K562 (cell line): ENCODE data around the gene RGS7. TPM values are rescaled to one million over a fixed set of nuclear protein-coding genes. Genes with fewer than 3 reads are reported as not detected.

Experiments used
- COPS2 ChIP-seq: fragments of 450-650 bp; conservative IDR thresholded peaks from 2 replicates; pipeline ENCODE4 v1.6.1; 2016; ENCODE audit warnings: mild to moderate bottlenecking, moderate library complexity
- ERF ChIP-seq: fragments of 450-650 bp; formaldehyde crosslinking; IDR thresholded peaks from 2 replicates; pipeline ENCODE4 v1.4.0; 2020; ENCODE audit warnings: mild to moderate bottlenecking, mixed read lengths
- MAFF ChIP-seq: IDR thresholded peaks from 2 replicates; pipeline ENCODE4 v1.6.1; 2012; ENCODE audit warnings: low read length, improper control_type of control experiment
- MNT ChIP-seq, 2 experiments: fragments of 450-650 bp; conservative IDR thresholded peaks; 2 replicates each; pipeline ENCODE4 v1.6.1; 2017; ENCODE audit warnings: mild to moderate bottlenecking in 2 of 2, moderate library complexity in 2 of 2
- NBN ChIP-seq: fragments of 450-650 bp; IDR thresholded peaks from 2 replicates; pipeline ENCODE4 v1.6.1; 2016; ENCODE audit warnings: low read depth, mild to moderate bottlenecking
- NR2F6 ChIP-seq: fragments of 450-650 bp; formaldehyde crosslinking; IDR thresholded peaks from 2 replicates; pipeline ENCODE4 v1.4.0; 2020; ENCODE audit warnings: mild to moderate bottlenecking
- SP1 ChIP-seq: sonication (generic); formaldehyde crosslinking; IDR thresholded peaks from 2 replicates; pipeline ENCODE4 v1.8.1; 2022; ENCODE audit warnings: mild to moderate bottlenecking, missing genetic modification reagents
- polyA plus RNA-seq, 8 experiments: library from polyadenylated mRNA; depleted of rRNA in 4 of 8; stranded (reverse) in 5 of 8; unstranded in 3 of 8; fragments of >200 nt; fragmentation: Nextera tagmentation in 2 of 8; fragmentation: Illumina TruSeq in 1 of 8; extraction: Ambion mirVana in 2 of 8; extraction: Trizol in 1 of 8; gene quantifications; 2 replicates each; pipeline versions ENCODE4 v1.2.1 to v1.2.3, GENCODE V29; 2011 to 2014; ENCODE audit warnings: inconsistent platforms in 1 of 8, missing spikeins in 1 of 8
- total RNA-seq, 7 experiments: library from RNA; depleted of rRNA in 6 of 7; stranded (reverse); fragments of >200 nt in 6 of 7; fragmentation: Illumina TruSeq in 2 of 7; extraction: Trizol in 2 of 7; gene quantifications; 2 replicates each; pipeline versions ENCODE4 v1.2.1 to v1.2.3, GENCODE V29; 2011 to 2021; ENCODE audit warnings: low replicate concordance in 1 of 7
- TF ChIP-seq, protein P1 (sequence below): fragments of 450-650 bp; IDR thresholded peaks from one replicate; pipeline ENCODE4 v1.6.1; 2018; ENCODE audit warnings: mild to moderate bottlenecking, moderate library complexity; ENCODE audit not compliant: partially characterized antibody
- TF ChIP-seq, protein P2 (sequence below): fragments of 450-650 bp; formaldehyde crosslinking; conservative IDR thresholded peaks from 2 replicates; pipeline ENCODE4 v1.4.0; 2022; ENCODE audit warnings: mild to moderate bottlenecking, missing genetic modification characterization

The RGS7 gene
- total and polyA plus RNA-seq, 9 of the 15 experiments (the other 6 are each of a cell fraction or from before 2014, with no cell fraction given) = not detected

GRCh38 chr1:241097479-241097878 is 259.5 kb downstream of the RGS7 start (continued):
- no peak for TF ChIP-seq MNT (conservative IDR thresholded peaks at IDR 0.05)
- TF ChIP-seq, protein P1, sequence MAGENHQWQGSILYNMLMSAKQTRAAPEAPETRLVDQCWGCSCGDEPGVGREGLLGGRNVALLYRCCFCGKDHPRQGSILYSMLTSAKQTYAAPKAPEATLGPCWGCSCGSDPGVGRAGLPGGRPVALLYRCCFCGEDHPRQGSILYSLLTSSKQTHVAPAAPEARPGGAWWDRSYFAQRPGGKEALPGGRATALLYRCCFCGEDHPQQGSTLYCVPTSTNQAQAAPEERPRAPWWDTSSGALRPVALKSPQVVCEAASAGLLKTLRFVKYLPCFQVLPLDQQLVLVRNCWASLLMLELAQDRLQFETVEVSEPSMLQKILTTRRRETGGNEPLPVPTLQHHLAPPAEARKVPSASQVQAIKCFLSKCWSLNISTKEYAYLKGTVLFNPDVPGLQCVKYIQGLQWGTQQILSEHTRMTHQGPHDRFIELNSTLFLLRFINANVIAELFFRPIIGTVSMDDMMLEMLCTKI = no peak
- TF ChIP-seq NBN = no peak
- TF ChIP-seq NR2F6 = no peak
- TF ChIP-seq MAFF = no peak
- no peak for TF ChIP-seq ERF (CRISPR knock-in tag)
- TF ChIP-seq COPS2 = no peak
- no peak for TF ChIP-seq SP1 (CRISPR knock-in tag)
- TF ChIP-seq, protein P2, sequence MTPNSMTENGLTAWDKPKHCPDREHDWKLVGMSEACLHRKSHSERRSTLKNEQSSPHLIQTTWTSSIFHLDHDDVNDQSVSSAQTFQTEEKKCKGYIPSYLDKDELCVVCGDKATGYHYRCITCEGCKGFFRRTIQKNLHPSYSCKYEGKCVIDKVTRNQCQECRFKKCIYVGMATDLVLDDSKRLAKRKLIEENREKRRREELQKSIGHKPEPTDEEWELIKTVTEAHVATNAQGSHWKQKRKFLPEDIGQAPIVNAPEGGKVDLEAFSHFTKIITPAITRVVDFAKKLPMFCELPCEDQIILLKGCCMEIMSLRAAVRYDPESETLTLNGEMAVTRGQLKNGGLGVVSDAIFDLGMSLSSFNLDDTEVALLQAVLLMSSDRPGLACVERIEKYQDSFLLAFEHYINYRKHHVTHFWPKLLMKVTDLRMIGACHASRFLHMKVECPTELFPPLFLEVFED (CRISPR knock-in tag) = no peak
